Hair follicle dermal papilla cell (primary cell): Measurements from ENCODE around the gene PDK2. TPM values are rescaled to one million over a fixed set of nuclear protein-coding genes. Genes with fewer than 3 reads are reported as not detected.

Experiments
- total RNA-seq: library from RNA; depleted of rRNA; stranded (reverse); fragments of >200 nt; gene quantifications from 2 replicates; pipeline ENCODE4 v1.2.3, GENCODE V29; 2012

The PDK2 gene
- 43.2 and 48.5 TPM in 2 replicates for total RNA-seq

DNA sequence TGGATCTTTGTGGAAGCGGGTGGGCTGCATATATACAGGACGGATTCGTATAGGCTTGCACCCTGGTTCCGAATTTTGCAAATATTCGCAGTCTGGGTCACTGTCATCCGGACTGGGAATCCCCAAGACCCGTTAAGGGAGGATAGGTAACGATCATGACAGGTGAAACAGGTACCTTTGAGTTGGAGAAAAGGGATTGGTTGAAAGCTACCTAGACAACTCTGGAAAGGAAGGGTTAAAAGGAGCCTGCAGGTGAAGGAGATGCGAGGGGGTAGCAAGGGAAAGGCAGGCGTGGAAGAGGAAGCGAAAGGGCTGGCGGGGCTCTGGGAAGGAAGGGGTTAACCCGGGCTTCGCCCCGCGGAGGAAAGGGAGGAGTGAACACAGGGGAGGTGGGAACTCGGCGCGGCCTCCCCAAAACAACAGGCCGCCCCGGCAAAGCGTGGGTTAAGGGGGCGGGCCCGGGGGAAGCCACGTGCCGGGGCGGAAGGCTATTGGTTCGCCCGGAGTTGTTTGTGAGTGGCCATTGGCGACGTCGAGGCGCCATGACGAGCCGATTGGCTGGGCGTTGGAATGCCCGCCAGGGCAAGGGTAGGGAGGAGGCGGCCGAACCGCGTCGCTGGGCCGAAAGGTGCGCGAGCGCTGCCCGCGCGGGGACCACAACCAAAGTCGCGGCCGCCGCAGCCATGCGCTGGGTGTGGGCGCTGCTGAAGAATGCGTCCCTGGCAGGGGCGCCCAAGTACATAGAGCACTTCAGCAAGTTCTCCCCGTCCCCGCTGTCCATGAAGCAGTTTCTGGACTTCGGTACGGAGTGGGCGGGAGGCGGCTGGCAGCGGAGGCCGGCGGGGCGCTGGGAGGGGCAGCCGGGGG lies at the start of gene PDK2:
PDK2 (plus strand) TSS at position 599 of the 867 bp plus-strand sequence; CDS start at position 684, 85 bp downstream.

DNA sequence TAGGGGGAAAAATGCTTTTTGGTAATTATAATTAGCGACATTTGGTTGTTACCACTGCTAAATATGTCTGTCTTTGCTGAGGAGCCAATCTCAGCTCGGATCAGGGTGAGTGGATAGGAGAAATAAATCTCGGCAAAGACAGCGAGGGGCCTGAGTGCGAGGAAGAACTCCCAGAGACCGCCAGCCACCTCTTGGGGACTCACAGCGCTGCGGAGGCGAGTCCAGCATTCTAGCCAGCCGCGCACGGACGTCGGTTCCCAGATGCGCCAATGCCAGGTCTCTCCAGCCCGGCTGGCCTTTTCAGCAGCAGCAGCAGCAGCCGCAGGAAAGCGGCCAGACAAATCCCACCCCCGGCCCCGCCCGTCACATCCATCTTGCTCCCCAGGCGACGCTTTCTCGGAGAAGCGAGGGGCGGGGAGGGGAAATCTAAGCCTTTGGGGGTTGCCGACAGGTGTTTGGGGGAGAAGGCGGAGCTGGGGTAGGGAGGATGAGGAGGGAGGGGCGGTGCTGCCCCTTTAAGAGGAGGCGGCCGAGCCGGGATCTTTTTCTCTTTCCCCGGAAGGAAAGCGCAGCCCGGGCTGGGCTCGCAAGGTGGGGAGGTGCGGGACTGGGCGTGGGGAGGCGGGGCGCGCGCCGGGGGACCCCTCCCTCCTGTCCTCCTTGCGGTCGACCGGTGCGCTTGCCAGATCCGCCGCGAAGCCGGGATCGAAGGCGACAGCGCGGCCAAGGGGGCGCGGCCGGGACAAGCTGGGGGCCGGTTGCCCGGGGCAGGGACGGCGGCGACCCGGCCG lies 39.5 kb upstream of the PDK2 start, which contains the start of gene ITGA3:
ITGA3 (plus strand) TSS at position 685 of the 791 bp plus-strand sequence. CDS start 330 bp downstream, outside the sequence.

DNA sequence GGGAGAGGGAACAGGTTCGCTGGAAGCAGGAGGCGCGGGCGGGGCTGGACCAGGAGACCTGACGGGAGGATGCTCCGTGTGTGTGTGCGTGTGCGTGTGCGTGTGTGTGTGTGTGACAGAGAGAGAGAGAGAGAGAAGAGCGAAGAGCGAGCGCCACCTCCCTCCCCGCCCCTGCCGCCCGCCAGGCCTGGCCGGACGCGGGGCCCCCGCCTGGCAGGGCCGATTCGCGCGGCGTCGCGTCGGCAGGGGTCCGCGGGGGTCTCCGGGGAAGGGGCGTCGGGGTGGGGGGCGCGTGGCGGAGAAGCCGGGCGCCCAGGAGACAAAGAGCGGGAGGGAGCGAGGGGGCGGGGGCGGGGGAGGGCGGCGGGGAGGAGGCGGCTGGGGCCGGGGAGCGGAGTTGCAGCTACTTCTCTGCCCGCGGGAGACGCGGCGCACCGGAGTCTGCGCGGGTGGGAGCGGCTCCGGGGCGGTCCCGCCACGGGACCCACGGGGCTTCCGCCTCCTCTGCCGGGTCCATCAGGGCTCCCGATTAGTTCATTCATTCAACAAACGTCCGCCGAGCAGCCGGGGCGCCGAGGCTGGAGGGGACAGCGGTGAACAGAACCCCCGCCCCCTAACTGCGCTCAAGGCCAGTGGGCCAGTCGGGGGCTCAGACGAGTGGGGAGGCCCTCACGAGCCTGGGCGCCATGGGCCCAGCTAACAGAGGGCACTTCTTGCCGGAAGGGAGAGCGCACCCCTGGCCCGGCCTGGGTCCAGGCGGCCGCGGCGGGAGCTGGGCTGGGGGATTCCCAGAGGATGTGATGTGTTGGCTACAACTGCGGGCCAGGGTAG lies 34.8 kb downstream of the PDK2 start, which contains the start of gene SAMD14:
SAMD14 (minus strand) TSS at position 433 of the 831 bp plus-strand sequence. CDS start 5,201 bp downstream, outside the sequence.

DNA sequence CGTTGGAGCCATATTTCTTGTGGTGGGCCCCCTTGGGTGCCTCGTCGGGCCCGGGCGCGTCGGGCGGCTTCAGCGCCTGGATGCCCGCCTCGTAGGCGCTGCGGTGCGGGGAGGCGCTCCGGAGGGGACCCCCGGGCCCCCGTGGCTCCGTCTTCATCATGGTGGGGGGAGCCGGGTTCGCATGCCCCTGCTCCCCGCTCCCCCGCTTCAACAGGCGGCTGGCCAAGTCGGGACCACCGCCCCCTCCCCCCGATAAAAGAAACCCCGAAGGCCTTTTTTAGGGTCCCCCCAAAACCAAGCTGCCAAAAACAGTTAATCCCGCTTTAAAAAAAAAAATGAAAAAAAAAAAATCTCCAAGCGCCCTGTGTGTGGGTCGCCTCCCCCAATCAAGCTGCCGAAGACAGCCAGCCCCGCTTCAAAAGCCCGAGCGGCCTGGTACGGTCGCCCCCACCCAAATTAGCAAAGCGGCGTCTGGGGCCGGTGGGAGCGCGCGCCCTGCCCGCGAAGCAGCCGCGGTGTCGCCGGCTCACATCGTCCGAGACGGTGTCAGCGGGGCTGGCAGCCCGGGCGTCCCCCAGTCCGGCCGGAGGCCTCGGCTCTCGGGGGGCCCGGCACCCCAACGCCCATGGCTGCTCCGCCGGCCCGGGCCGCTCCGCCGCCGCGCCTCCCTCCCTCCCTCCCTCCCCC lies 55.3 kb downstream of the PDK2 start, which contains the start of gene PPP1R9B:
PPP1R9B (minus strand) TSS at position 324 of the 687 bp plus-strand sequence; CDS start at position 160, 164 bp downstream.

Other genes starting within 250 kb of the PDK2 start
- gene TAC4, start 247.3 kb upstream of the PDK2 start, total RNA-seq = not detected in 2 replicates
- gene DLX4, start 126.2 kb upstream of the PDK2 start, total RNA-seq = not detected in 2 replicates
- gene DLX3, start 100.1 kb upstream of the PDK2 start, total RNA-seq = not detected in 2 replicates
- 125 and 163 TPM in 2 replicates for gene ITGA3, start 39.2 kb upstream of the PDK2 start, total RNA-seq
- 9.0 and 9.1 TPM in 2 replicates for gene SAMD14, start 34.8 kb downstream of the PDK2 start, total RNA-seq
- 63.9 and 65.1 TPM in 2 replicates for gene PPP1R9B, start 55.3 kb downstream of the PDK2 start, total RNA-seq
- gene SGCA, start 70.7 kb downstream of the PDK2 start, total RNA-seq = 1.8 and 2.4 TPM in 2 replicates
- 4,697 and 6,239 TPM in 2 replicates for gene COL1A1, start 106.3 kb downstream of the PDK2 start, total RNA-seq
- not detected in 2 replicates for gene TMEM92, start 179.1 kb downstream of the PDK2 start, total RNA-seq